ENCODE data around the gene SMYD3.
"Not testable (repeated sequence)": the region's sequence is repeated elsewhere in the genome, so short reads cannot be mapped to it uniquely, and the experiment has no call there.

The SMYD3 gene

DNA sequence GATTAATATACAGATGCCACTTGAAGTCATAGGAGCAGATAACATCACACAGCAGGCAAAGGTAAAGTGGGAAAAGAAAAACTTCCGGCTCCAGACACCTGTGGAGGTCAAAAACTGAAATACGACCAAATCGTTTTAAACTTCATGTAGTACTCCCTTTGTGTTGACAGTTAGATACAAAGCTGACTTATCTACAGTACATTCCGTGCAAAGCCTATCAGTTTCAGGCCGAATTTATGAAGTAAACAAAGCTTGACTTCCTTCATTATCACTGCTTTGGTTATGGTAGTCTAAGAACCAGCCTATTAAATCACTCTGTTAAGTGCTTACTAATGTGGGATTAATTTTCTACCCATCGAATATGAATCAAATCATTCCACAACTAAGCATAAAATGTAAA lies 156.3 kb downstream of the SMYD3 start:
- DNase-seq: no peak

DNA sequence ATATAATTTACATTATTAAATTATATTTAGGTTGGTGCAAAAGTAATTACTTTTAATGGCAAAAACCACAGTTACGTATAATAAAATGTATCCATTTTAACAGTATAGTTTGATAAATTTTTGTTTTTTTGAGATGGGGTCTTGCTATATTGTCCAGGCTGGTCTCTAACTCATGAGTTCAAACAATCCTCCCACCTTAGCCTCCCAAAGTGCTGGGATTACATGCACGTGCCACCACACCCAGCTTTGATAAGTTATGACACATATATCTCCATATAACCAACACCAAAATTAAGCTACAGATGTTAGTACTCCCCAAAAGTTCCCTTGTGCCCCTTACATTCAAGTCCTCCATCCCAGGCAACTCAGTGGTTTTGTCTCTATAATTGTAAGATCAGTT lies 163.1 kb downstream of the SMYD3 start:
- DNase-seq: no peak

DNA sequence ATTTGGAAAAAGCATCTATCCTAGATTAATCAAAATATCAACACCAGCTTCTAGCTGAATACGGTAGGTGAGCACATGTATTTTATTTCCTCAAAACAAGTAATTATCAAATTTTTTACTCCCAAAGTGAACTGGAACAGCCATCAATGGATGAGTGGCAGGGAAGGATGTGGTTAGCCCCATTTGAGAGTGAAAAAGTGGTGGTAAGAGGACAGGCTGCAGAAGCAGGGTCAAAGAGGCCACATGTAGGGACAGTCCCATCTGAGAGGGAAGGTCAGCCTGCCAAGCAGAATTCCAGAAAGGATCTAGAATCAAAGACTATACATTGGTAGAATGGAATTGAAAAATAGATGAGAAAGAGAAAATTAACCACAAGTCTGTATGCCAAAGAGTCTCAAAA lies 163.8 kb downstream of the SMYD3 start:
- DNase-seq: no peak

DNA sequence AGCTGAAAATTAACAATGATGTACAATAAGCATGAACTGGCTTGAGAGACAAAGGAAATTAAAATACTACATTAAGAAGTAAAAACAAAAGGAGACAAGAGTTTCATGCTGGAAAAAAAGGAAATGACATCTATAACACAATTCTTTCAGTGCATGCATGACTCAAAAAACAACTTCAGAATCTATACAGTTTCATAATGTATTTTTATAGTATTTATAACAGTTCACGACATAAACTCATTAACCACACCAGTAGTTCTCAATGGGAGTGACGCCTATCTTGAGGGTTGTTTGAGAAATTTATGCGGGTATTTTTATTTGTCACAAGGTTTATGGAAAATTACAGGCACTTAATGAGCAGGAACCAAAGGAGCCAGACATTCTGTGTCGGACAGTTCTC lies 168.5 kb downstream of the SMYD3 start:
- no peak for DNase-seq

DNA sequence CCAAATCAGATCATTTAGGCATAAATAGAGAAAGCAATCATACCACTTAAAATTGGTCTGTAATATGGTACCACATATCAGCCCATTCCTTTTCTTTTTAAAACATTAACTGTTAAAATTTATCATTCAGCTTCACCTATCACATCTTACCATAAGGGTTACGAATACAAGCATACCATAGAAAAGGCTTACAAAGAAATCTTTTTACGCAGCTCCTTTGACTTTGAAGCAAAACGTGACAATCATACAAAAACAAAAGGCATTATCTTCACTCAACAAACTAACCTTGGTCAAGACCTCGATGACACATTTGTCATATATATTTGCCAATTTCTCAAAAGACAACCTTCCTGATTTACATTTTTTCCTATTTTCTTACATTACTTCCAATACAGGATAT lies 169.0 kb downstream of the SMYD3 start:
- DNase-seq: no peak

DNA sequence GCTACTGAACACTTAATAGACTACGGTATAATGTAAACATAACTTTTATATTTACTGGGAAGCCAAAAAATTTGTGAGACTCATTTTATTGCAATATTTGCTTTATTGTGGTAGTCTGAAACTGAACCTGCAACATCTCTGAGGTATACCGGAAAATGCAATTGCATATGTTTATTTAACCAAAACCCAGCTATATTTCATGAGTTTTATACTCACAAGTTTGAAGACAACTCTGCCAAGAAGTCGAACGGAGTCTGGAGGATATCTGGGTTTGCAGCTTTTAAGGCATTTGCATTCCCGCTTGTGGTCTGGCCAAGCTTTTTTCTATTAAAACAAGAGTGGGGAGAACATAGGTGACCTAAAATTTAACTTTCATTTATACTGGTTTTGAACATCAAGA lies 171.9 kb downstream of the SMYD3 start:
- DNase-seq: no peak

DNA sequence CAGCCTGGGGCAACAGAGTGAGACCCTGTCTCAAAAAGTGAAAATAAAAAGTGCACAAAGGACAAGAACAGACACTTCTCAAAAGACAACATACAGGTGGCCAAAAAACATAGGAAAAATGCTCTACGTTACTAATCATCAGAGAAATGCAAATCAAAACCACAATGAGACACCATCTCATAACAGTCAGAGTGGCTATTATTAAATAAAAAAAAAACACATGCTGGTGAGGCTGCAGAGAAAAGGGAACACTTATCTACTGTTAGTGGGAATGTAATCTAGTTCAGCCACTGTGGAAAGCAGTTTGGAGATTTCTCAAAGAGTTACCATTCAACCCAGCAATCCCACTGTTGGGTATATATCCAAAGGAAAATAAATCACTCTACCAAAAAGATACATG lies 173.2 kb downstream of the SMYD3 start:
- DNase-seq: no peak

DNA sequence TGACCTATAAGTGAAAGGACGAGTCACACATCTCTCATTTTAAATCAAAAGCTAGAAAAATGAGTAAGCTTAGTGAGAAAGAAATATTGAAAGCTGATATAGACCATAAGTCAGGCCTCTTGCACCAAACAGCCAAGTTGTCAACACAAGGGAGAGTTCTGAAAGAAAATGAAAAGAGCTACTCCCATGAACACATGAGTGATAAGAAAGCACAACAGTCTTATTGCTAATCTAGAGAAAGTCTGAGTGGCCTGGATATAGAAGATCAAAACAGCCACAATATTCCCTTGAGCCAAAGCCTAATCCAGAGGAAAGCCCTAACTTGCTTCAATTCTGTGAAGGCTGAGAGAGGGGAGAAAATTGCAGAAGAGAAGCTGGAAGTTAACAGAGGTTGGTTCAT lies 175.0 kb downstream of the SMYD3 start:
- DNase-seq: no peak

DNA sequence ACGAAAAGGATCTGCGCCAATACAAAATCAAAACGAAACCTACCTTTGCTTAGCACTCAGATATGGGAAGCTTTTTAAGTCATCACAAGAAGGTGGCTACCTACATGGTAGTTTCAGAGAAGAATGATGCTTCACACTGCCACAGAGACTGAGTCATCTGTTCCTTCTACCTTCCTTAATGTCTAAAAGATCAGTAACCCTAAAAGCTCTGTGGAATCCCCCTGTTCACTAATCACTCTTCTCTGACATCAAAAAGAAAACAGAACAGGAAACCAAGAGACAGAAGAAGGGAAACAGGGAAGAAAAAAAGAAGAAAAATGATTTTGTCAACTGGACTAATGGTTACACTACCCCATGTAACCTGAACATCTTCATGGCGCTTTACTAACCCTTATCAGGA lies 177.2 kb downstream of the SMYD3 start:
- no peak for DNase-seq

DNA sequence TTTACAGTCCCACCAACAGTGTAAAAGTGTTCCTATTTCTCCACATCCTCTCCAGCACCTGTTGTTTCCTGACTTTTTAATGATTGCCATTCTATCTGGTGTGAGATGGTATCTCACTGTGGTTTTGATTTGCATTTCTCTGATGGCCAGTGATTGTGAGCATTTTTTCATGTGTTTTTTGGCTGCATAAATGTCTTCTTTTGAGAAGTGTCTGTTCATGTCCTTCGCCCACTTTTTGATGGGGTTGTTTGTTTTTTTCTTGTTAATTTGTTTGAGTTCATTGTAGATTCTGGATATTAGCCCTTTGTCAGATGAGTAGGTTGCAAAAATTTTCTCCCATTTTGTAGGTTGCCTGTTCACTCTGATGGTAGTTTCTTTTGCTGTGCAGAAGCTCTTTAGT lies 177.8 kb downstream of the SMYD3 start:
- DNase-seq: not testable (repeated sequence)

DNA sequence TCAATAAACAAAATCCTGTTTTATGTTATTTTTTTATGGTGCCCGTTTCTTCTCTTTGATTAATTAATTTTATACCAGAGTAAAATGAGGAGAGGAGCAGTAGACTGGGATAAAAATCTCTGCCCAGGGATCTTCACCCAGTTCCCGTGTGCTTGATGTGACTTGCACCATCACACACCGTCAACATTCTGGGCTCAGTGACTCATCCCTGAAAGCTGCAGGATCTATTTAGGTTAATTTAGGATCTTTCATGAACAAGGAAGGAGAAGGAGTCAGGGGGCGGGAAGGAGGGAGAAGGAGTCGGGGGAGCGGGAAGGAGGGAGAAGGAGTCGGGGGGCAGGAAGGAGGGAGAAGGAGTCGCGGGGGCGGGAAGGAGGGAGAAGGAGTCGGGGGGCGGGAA lies 182.4 kb downstream of the SMYD3 start:
- DNase-seq: no peak

DNA sequence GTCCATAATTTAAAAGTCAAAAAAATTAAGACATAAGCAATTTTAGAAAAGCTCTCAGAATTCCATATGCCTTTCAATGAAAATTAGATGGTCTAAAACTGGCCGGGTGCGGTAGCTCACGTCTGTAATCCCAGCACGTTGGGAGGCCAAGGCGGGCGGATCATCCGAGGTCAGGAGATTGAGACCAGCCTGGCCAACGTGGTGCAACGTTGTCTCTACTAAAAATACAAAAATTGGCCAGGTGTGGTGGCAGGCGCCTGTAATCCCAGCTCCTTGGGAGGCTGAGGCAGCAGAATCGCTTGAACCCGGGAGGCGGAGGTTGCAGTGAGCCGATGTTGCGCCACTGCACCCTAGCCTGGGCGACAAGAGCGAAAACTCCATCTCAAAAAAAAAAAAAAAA lies 183.0 kb downstream of the SMYD3 start:
- DNase-seq: not testable (repeated sequence)

DNA sequence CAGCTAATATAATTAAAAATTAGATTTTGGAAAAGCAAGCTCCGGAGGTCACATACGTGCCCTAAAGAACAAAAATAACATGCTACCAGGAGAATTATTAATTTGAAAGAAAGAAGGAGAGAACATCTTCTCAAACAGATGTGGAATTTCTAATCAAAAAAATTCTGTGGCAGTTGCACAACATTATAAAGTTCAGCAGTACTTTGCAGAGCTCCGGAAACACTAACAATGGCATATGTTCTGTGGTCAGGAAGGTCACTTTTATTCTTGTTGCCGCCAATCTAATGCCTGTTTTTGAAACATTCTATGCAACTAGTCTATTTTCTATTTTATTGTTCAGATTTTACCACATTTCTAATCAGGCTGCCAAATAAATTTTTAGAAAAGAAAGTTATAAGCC lies 186.8 kb downstream of the SMYD3 start:
- DNase-seq: no peak

DNA sequence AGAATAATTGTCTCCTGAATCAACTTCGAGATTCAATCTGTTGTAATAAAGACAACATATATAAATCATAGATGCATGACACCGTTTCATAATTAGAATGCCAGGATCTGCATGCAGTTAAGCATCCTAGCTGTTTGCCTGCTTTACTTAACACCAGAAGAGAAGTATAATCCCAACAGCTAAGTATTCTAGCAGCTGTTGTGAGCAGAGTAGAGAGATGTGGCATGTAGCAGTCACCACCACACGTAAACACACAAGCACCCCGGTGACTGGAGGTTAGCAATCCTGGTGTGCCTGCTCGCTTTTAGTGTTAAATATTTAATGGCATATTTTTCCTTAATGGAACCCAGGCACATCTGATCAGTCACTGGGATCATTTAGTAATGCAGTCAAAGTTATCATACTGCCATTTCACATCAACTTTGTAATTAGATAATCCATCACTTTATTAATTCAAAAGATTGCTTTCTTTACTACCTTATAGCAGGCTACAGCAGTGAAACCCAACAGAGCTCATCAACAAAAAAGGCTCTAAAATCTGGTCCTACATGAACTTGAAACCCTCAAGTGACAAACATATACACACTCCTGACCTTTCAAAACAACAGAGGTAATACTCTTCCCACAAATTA lies 187.9 kb downstream of the SMYD3 start:
- DNase-seq: no peak

DNA sequence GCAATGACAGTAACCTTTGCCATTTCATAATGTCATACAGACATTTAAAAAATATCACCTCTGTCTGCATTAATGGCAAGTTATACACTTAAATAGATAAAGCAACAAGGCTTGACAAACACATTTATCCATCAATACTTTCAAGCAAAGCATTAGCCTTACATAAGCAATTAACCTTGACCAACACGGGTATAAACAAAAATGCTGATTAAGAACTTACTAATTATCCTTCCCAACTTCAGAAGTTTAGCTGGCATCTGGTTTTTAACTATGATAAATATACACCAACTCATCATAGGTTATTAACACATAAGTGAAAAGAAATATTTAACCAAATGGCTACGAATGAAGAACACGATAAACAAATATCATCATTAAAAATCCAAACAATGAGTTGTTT lies 188.5 kb downstream of the SMYD3 start:
- DNase-seq: no peak

DNA sequence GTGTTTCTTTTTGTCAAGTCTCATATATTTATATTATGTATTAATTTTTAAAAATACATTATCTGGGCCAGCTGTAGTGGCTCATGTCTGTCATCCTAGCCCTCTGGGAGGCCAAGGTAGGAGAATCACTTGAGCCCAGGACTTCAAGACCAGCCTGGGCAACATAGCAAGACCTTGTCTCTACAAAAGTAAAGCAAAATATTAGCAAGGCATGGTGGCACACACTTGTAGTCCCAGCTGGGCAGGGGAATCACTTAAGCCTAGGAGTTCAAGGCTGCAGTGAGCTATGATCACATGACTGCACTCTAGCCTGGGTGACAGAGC lies 189.1 kb downstream of the SMYD3 start:
- DNase-seq: no peak

DNA sequence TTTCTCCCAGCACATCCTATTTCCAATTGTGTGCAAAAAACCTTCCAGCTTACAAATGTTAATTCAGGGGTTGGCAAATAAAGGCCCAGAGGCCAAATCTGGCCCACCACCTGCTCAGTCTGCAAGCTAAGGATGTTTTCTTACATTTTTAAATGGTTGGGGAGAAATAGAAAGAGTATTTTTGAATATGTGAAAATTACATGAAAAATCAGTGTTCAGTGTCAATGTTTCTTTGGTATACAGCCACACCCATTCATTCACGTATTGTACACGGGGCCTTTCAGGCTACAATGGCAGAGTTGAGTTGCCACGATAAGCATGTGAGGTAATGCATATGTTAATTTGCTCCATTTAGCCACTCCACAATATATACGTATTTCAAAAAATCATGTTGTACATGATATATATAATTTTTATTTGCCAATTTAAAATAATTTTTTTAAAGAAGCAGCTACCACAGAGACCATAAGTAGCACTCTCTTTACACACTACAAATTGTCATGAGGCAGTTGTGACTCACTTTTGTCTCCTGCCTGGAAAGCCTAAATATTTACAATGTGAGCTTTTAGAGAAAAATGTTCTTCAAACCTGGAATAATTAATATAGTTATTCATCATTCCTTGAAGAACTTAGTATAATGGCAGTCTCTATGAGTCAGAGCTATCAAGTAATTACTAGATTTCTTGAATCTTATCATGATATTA lies 189.6 kb downstream of the SMYD3 start:
- DNase-seq: no peak

DNA sequence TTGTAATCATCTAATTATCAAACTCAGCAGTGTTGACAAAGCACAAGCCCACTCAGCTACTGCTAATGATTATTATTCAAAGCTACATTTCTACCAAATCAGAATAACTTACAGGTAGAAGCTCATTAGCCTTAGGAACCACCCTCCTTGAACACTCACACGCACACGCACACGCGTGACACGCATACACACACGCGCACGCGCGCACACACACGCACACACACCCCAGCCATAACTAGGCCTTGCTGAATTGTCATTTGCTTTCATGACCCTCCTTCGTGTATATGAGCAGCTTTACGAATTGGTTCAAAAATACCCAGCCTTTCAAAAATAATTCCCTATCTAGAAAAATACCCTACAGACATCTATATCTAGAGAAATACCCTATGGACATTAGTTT lies 195.6 kb downstream of the SMYD3 start:
- DNase-seq: no peak

DNA sequence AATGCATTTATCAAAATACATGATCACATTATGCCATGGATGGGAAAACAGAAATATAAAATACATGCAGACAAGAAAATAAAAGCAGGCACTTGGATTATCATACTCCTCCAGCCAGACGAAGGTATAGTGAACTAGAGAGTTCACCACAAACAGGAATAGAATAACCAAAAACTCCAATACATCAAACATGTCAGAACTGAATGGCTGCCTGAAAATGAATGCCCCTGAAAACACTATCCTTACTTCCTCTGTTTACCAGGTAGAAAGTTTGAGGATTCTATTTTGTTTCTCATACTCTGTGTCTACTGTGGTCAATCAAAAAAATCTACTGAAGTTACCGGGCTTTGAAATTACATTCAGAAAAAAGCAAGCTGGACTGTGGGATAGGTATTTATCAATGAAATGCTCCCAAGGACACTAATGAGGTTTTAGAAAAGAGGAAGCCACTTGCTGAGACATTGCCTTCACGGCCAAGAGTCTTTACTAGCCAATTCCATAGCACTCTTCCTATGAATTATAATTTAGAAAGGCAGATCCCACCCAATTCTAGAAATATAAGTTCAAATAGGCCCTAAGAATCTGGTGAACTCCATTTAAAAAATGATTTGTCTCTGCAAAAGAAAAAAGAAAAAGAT lies 197.7 kb downstream of the SMYD3 start:
- DNase-seq: no peak

DNA sequence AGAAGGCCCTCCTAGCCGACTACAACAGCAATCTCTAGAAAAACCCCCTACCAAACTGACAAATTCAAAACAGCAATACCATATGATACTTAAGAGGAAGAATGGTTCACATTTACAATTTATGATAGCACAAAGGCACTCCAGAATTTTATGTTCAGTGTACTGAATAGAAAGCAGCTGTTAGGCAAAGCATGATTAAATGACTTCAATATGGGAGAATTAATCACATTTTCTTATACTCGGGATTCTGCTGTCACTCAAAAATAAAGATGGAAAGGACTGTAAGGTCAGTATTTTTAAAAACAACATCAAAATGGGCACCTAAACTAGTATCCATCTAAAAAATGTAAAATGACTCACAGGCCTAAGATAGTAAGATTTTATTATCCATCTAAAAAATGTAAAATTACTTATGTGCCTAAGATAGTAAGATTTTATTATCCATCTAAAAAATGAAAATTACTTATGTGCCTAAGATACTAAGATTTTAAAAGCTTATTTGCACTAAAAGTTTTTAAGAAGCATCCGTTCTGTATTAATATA lies 198.5 kb downstream of the SMYD3 start:
- no peak for DNase-seq

DNA sequence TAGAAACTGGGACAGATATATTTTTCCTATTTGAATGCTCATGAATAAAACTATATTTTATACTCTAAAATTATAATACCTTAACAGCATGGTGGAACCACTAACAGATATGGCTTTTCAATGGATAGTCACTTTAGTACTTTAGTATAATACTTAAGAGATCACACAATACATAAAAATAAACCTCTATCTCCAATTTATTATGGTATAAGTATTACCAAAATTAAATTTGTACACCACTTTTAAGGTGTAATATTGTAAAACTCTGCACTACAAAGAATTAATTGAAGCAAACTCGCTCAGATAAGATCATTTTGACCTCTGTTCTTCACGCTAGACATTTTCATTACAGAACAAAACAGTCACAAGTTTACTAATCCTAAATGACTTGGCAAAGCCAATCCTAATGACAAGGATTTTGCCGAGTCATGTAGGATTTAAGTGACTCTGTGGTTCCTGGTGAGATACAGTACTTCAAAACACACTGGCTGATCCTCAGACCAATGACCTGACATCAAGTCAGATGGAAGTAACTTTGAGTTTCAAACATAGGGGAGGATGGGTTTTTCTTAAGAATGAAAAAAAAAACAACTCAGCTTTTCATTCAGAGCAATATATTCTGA lies 200.6 kb downstream of the SMYD3 start:
- DNase-seq: no peak

DNA sequence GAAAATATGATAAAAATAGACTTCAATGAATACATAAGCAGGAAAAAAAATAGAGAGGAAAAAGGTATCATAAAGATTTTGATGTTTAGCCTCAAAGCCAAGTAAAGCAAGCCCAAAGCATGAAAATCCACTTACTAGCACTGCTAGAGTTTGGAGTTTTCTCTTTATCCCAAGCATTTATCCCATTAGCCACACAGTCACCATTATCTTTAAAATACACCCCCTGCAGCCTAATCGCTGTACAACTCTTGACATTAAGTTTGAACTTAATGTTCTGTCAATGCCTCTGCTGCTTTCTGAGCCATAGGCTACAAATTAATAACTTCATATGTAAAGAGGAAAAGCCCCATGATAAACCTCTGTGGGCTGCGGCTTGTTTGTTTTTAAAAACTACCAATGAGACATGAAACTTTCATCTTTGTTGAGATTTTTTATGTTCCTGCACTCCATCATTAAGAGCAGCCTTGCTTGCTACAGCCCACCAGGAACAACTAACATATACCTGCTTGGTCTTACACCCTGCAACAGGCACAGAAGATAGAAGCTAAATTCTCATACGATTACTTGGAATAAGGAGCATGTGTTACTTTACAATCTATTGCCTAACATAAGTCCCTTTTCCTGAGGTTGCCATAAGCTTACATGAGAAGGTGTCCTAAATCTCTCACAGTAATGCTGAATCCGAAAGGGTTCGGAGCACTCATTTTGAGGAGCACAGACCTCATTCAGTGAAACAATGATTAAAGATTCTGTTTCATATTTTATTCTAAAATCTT lies 202.4 kb downstream of the SMYD3 start:
- DNase-seq: no peak

DNA sequence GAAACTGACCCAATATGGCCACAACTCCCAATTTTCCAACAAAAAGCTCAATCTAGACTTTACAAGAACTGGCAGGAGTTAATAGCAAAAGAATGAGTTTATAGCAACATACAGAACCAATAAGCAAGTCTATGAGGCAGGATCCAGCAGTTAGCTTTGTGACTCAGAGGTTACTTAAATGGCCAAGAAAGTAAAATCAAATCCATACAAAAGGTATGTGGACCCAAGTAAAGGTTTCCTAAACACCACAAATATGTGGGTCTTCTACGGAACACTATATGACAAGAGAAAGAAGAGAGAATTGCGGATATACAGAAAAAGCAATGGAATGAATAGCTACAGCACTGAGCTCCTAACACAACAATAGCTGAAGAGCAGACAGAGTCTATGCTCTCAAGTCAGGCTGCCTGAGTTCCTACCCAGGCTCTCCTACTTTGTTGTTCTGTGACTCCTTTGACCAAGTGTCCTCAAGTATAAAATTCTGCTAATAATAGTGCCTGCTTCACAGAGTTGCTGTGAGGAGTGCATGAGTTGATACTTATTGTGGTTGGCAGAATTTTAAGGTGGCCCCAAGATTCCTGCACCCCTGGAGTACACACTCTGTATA lies 204.3 kb downstream of the SMYD3 start:
- DNase-seq: no peak

All from CD4-positive, alpha-beta T cell treated with Interleukin-6 for 4 hours (primary cell).